OCI-LY1 (cell line): Measurements from ENCODE around the gene ADARB2.

Source experiments
- CTCF ChIP-seq: fragments of 200-600 bp; sonication (generic), shearing (Covaris generic); IDR thresholded peaks from 2 replicates; pipeline ENCODE4 v1.5.1; 2017; ENCODE audit warnings: mild to moderate bottlenecking, antibody characterized with exemption, low read length, moderate library complexity, mixed read lengths
- EZH2 ChIP-seq: fragments of 200-600 bp; sonication (generic), shearing (Covaris generic); IDR thresholded peaks from 2 replicates; pipeline ENCODE4 v1.8.0; 2017; ENCODE audit warnings: borderline replicate concordance, mixed run types, mild to moderate bottlenecking, antibody characterized with exemption, low read length, moderate library complexity, mixed read lengths

GRCh38 chr10:1344846-1345245, 392.5 kb downstream of the ADARB2 start:
- TF ChIP-seq CTCF (no peak), EZH2 (no peak)
